Erythroblast (primary cell): ENCODE results near the gene LGR6.
"Not testable (repeated sequence)": the region's sequence is repeated elsewhere in the genome, so short reads cannot be mapped to it uniquely, and the experiment has no call there.

Experiments used
- DNase-seq, 2 experiments: peaks; one replicate each; lab custom pipeline; 2025; lab: John Stamatoyannopoulos, UW
- GATA1 ChIP-seq: IDR thresholded peaks from 2 replicates; pipeline ENCODE4 v1.6.1; 2011; ENCODE audit warnings: low read depth, mild to moderate bottlenecking, control low read depth, low read length, moderate library complexity
- POLR2A ChIP-seq: IDR thresholded peaks from 2 replicates; pipeline ENCODE4 v1.6.1; 2011; ENCODE audit warnings: mild to moderate bottlenecking, low read length

LGR6 gene

GRCh38 chr1:202333861-202334260 lies 140.3 kb downstream of the LGR6 start:
- no peak for TF ChIP-seq POLR2A
- no peak for TF ChIP-seq GATA1
- no peak for DNase-seq

- peak; percentile 56 to 69 for DNase-seq
- TF ChIP-seq POLR2A (no peak), GATA1 (no peak)
Observed at GRCh38 chr1:202343652-202344349, 150.2 kb downstream of the LGR6 start.

DNA sequence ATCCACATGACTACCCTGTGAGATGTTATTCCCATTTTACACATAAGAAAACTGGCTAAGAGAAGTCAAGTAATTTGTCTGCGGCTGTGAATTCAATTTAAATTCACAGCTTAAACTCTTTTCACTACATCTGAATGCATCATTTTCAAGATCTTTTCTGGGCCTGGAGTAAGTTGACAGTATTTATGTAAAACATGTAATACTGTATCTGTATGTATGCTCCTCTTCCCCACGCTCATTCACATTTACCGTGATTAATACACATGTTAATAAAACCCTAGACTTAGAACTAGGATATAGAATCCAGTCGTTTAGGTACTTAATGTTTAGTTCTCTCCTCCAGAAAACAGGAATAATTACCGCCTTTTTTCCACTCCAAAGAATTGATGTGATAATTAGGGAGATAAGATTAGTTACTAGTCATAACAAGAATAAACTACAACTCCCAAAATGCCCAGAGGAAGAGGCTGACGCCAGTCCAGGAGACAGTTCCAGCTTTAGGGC lies 154.5 kb downstream of the LGR6 start:
- TF ChIP-seq POLR2A = no peak
- no peak for TF ChIP-seq GATA1
- DNase-seq = no peak

DNA sequence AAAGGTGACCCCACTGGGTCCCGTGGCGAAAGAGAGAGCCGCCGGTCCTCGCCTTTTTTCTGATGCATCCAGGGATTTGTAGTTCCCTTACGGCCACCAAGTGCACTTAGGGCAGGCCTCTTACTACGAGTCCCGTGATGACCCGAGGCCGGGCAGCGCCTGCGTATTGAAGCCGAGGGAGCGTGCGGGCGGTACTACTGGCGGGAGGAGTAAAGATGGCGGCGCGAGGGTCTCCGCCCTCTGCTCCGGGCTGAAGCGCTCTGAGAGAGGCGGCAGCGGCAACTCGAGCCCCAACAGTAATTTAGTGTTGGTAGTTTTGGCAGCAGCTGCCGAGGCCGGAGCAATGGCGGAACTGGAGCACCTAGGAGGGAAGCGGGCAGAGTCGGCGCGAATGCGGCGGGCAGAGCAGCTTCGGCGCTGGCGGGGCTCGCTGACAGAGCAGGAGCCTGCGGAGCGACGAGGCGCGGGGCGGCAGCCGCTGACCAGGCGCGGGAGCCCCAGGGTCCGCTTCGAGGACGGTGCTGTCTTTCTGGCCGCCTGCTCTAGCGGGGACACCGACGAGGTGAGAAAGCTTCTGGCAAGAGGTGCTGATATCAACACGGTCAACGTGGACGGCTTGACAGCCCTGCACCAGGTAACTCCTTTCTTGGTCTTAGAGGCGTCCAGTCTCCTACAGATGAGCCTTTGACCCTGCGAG lies 155.1 kb downstream of the LGR6 start, which contains the start of gene PPP1R12B:
TSS of gene PPP1R12B (plus strand) at position 191 of the 697 bp plus-strand sequence. CDS start at position 344, 153 bp downstream.
- DNase-seq = peak; percentile 98
- TF ChIP-seq POLR2A (peak; percentile 81), GATA1 (no peak)

DNA sequence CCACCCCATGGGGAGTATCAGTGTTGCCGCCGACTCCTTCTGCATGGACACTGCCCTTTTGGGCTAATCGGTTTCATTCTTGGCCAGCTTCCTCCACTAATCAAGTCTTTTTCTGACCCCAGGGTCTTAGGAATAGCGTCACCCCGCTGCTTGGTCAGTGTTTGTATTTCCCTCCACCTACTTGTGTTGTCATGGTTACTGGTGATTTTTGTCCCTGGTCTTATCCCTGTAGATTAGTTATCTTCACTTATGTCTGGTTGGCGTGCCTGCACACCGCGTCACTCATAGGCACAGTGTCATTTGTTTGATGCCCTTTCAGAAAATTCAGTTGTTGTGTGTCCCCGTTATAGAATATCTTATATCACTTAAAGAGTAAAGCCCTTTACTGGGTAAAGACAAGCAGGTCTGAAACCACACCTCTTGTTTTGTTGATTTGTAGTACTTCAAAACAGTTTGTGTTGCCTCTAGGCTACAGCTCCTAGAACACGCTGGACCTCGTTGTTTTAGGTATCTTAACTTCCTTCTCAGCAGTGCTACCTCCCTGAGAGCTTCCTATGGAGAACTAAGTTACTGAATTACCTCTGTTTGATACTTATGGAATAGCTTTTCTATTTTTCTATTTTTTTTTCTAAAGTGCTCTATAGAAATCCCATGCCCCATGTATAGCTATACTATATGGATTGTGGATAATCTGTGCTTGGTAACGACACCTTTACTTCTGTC lies 155.8 kb downstream of the LGR6 start:
- TF ChIP-seq POLR2A = no peak
- no peak for TF ChIP-seq GATA1
- peak; percentile 85 to 90 for DNase-seq

DNA sequence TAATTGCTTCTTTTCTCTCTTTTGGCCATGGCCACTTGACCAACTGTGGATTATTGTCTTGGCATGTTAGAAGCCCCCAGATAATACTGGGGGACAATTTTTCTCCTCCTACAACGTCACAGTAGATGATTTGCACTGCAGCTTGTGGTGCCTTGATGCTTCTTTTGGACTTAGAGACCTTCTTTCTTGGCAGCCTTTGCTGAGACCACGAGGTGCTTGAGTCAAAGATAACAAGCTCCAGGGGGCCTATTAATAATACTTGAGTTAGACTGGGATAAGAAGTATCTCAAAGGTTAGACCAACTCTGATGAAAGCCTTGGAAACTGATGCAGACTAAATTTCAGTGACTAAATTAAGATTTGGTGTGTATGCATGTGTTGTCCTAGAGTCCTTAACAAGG lies 158.1 kb downstream of the LGR6 start:
- peak; percentile 52 to 59 for DNase-seq
- no peak for TF ChIP-seq POLR2A
- no peak for TF ChIP-seq GATA1

GRCh38 chr1:202352583-202353197 lies 159.1 kb downstream of the LGR6 start:
- DNase-seq = not testable (repeated sequence)

DNA sequence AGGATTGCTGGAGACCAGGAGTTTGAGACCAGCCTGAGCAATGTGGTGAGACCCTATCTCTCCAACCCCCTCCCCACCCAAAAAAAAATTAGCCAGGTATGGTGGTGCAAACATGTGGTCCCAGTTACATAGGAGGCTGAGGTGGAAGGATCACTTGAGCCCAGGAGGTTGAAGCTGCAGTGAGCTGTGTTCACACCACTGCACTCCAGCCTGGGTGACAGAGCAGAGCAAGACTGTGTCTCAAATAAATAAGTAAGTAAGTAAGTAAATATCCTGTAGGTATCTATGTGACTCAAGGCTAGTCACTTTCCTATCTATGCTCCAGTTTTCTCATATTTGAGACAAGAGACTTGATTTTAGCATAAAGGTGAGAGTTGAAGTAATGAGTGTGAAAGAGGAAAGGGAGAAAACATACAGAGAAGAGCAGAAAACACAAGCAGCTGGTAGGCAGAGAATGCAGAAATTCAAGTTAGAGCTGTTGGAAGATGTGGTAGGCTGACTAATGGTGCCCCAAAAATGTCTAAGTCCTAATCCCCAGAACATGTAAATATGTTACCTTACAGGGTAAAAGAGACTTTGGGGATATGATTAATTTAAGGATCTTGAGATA lies 162.4 kb downstream of the LGR6 start:
- DNase-seq = no peak
- TF ChIP-seq POLR2A = no peak
- TF ChIP-seq GATA1 = no peak

DNA sequence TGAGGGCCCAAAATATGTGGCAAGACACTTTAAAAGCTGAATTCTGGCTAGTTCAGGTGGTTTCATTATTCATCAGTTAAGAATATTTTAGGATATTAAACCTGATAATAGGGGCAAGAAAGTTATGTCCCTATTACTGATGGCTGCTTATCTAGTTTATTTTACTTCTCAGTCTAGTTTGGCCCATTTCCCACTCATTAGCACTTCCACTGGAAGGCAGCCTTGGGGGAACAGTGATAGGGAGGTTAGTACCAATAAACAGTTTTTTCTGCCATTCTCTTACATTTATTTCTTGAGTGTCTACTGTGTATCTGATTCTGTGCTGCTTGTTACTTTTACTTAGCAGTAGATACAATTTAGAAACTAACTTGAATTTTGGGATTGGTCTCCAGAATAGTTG lies 163.9 kb downstream of the LGR6 start:
- peak; percentile 19 to 30 for DNase-seq
- TF ChIP-seq POLR2A = no peak
- no peak for TF ChIP-seq GATA1

DNA sequence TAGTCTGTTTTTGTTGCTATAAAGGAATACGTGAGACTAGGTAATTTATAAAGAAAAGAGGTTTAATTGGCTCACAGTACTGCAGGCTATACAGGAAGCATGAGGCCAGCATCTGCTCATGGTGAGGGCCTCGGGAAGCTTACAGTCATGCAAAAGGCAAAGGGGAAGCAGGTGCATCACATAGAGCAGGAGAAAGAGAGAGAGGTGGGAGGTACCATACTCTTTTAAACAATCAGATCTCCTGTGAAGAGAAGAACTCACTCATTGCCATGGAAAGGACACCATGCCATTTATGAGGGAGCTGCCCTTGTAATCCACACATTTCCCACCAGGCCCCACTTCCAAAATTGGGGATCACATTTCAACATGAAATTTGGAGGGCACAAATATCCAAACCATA lies 167.6 kb downstream of the LGR6 start:
- no peak for DNase-seq
- TF ChIP-seq POLR2A (no peak), GATA1 (no peak)

GRCh38 chr1:202361701-202362100 lies 168.1 kb downstream of the LGR6 start:
- DNase-seq = no peak
- TF ChIP-seq GATA1 (no peak), POLR2A (no peak)

DNA sequence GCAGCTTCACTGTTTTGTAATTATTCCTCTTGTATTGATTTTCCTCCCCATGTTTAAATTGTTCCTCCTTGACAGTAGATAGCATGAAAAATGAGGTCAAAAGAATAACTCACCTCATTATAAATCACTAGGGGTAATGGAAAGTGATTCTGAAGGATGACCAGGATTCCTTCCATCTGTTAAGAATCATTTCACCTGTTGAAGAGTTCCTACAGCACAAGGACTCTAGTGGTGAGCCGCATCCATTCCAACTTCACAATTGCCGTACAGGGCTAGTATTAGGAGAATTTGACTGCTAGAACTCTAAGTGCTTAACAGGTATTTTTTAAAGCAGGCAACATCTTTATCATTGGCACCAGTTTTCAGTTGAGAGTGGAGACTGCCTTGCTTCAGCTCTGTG lies 168.6 kb downstream of the LGR6 start:
- TF ChIP-seq GATA1 = no peak
- TF ChIP-seq POLR2A = no peak
- DNase-seq = no peak
